Esophagus squamous epithelium (tissue), 4 donors: ENCODE data around the gene PCSK6.

Source experiments
- POLR2A ChIP-seq, 4 donors: fragments of 450-650 bp; IDR thresholded peaks; one replicate each; pipeline ENCODE4 v1.6.1; 2017; ENCODE audit warnings: antibody characterized with exemption in 4 of 4, mild to moderate bottlenecking in 4 of 4, moderate library complexity in 3 of 4
- TF ChIP-seq, protein P1 (sequence below), 6 experiments: fragments of 450-650 bp in 4 of 6; fragments of 200-600 bp in 2 of 6; sonication (generic) in 2 of 6; IDR thresholded peaks; one replicate each; pipeline ENCODE4 v1.5.1; 2016 to 2019; ENCODE audit warnings: antibody characterized with exemption in 6 of 6, mild to moderate bottlenecking in 4 of 6, moderate library complexity in 4 of 6

GRCh38 chr15:101538177-101538576, 48.7 kb upstream of the PCSK6 start:
- TF ChIP-seq, protein P1, sequence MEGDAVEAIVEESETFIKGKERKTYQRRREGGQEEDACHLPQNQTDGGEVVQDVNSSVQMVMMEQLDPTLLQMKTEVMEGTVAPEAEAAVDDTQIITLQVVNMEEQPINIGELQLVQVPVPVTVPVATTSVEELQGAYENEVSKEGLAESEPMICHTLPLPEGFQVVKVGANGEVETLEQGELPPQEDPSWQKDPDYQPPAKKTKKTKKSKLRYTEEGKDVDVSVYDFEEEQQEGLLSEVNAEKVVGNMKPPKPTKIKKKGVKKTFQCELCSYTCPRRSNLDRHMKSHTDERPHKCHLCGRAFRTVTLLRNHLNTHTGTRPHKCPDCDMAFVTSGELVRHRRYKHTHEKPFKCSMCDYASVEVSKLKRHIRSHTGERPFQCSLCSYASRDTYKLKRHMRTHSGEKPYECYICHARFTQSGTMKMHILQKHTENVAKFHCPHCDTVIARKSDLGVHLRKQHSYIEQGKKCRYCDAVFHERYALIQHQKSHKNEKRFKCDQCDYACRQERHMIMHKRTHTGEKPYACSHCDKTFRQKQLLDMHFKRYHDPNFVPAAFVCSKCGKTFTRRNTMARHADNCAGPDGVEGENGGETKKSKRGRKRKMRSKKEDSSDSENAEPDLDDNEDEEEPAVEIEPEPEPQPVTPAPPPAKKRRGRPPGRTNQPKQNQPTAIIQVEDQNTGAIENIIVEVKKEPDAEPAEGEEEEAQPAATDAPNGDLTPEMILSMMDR (IDR thresholded peaks at IDR 0.05) = no peak
- no peak for TF ChIP-seq POLR2A (IDR thresholded peaks at IDR 0.05)
